A673 (cell line): ENCODE measurements around the gene CRACDL.

Experiments
- CTCF ChIP-seq: fragments of 300-800, 200-600 bp; sonication (generic); conservative IDR thresholded peaks from 2 replicates; pipeline ENCODE4 v1.5.1; 2017; ENCODE audit warnings: low read depth, mild to moderate bottlenecking, antibody characterized with exemption, low read length, moderate library complexity, mixed read lengths
- EZH2 ChIP-seq: fragments of 200-600 bp; sonication (generic); IDR thresholded peaks from 2 replicates; pipeline ENCODE4 v1.6.1; 2017; ENCODE audit warnings: borderline replicate concordance, low read depth, mild to moderate bottlenecking, mixed read lengths, antibody characterized with exemption, low read length; ENCODE audit not compliant: poor library complexity, severe bottlenecking

GRCh38 chr2:98911126-98911375 lies 25.0 kb downstream of the CRACDL start:
- no peak for TF ChIP-seq CTCF
- no peak for TF ChIP-seq EZH2
